ENCODE data around the gene OR51A4. TPM values are rescaled to one million over a fixed set of nuclear protein-coding genes. Genes with fewer than 3 reads are reported as not detected.
"Not testable (repeated sequence)": the region's sequence is repeated elsewhere in the genome, so short reads cannot be mapped to it uniquely, and the experiment has no call there.

Gene OR51A4
- total and polyA plus RNA-seq, 4 donors: not detected

GRCh38 chr11:4962816-4963215 is 15.4 kb upstream of the OR51A4 start:
- no peak for ATAC-seq (ENCODE audit: insufficient read depth, low FRiP score)

DNA sequence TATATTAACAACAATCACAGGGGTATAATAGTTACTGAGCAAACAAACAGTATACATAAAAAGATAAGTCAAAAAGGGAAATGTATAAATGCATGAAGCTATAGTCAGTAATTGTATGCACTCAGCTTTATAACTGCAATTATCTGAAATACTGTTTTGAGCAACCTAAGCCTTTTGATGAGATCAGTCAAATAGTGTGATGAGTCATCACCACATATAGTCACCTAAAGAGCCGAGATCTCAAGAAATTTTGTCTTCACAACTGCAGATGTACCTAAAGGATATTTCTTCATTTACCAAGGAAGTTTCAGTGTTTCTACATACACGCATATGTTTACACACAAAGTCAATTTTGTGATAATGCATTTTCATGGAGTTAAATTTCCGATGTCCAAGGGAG is 13.5 kb upstream of the OR51A4 start:
- Histone ChIP-seq H3K27ac (ENCODE audit: low read depth in 1 of 2, low read length in 1 of 2) (no peak overlapping the region), H3K9ac (ENCODE audit: insufficient read depth in 1 of 2, low read length in 2 of 2) (no peak overlapping the region), H3K27me3 (ENCODE audit: control insufficient read depth in 3 of 3, insufficient read depth in 3 of 3, low read length in 2 of 3) (no peaks in the 10 kb centered on the region), H3K4me1 (ENCODE audit: control insufficient read depth in 5 of 5, insufficient read depth in 5 of 5, low read length in 5 of 5) (no peaks in the 10 kb centered on the region), H3K9me3 (ENCODE audit: control insufficient read depth in 4 of 4, insufficient read depth in 3 of 4, low read length in 3 of 4) (no peaks in the 10 kb centered on the region), H3K36me3 (ENCODE audit: control insufficient read depth in 4 of 4, insufficient read depth in 4 of 4, low read length in 4 of 4) (no peaks in the 10 kb centered on the region), H3K4me3 (no peak overlapping the region)
- ATAC-seq (ENCODE audit: insufficient read depth, low FRiP score) (no peak), DNase-seq (no peak)
- 77 to 83% methylated on average over 3 of the region's 3 CpGs for WGBS, 2 donors
- no peak for TF ChIP-seq CTCF (IDR thresholded peaks at IDR 0.05; ENCODE audit: control extremely low read depth, extremely low read depth)

More at GRCh38 chr11:4962816-4963215, 15.4 kb upstream of the OR51A4 start:
- Histone ChIP-seq H3K36me3 (ENCODE audit: control insufficient read depth in 4 of 4, insufficient read depth in 4 of 4, low read length in 4 of 4) (no peaks in the 10 kb centered on the region), H3K4me3 (no peak overlapping the region), H3K9me3 (ENCODE audit: control insufficient read depth in 4 of 4, insufficient read depth in 3 of 4, low read length in 3 of 4) (no peaks in the 10 kb centered on the region), H3K27me3 (ENCODE audit: control insufficient read depth in 3 of 3, insufficient read depth in 3 of 3, low read length in 2 of 3) (no peaks in the 10 kb centered on the region), H3K27ac (ENCODE audit: low read depth in 1 of 2, low read length in 1 of 2) (no peak overlapping the region), H3K9ac (ENCODE audit: insufficient read depth in 1 of 2, low read length in 2 of 2) (no peak overlapping the region), H3K4me1 (ENCODE audit: control insufficient read depth in 5 of 5, insufficient read depth in 5 of 5, low read length in 5 of 5) (no peaks in the 10 kb centered on the region)
- WGBS, 2 donors: 58 to 82% methylated on average over 1 of the region's 1 CpG
- TF ChIP-seq CTCF (IDR thresholded peaks at IDR 0.05; ENCODE audit: control extremely low read depth, extremely low read depth): no peak
- no peak for DNase-seq

DNA sequence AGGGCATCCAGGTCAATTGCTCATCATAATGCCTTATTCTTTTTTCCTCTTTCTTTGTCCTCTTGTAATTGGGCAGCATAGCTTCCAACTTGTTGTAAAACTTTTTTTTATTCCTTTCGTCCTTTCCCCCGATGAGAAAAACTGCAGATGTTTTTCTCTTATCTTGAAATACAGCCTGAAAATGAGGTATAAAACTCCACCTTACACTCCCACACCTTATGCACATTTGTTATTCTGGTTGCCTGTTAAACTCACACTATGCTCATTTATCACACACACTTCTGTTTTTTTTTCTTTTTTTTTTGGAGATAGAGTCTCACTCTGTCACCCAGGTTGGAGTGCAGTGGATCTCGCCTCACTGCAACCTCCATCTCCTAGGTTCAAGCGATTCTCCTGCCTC is 10.0 kb upstream of the OR51A4 start:
- no peak overlapping the region for H3K4me3 ChIP-seq
- ATAC-seq (ENCODE audit: insufficient read depth, low FRiP score) (no peak), DNase-seq (no peak)
- no peaks in the 10 kb centered on the region for H3K27me3 ChIP-seq (ENCODE audit: control insufficient read depth in 3 of 3, insufficient read depth in 3 of 3, low read length in 2 of 3)
- no peak for TF ChIP-seq CTCF (IDR thresholded peaks at IDR 0.05; ENCODE audit: control extremely low read depth, extremely low read depth)
- WGBS, 2 donors: 86 to 98% methylated on average over 4 of the region's 4 CpGs
- no peak overlapping the region for H3K9ac ChIP-seq (ENCODE audit: insufficient read depth in 1 of 2, low read length in 2 of 2)
- no peaks in the 10 kb centered on the region for H3K4me1 ChIP-seq (ENCODE audit: control insufficient read depth in 5 of 5, insufficient read depth in 5 of 5, low read length in 5 of 5)
- no peaks in the 10 kb centered on the region for H3K9me3 ChIP-seq (ENCODE audit: control insufficient read depth in 4 of 4, insufficient read depth in 3 of 4, low read length in 3 of 4)
- no peaks in the 10 kb centered on the region for H3K36me3 ChIP-seq (ENCODE audit: control insufficient read depth in 4 of 4, insufficient read depth in 4 of 4, low read length in 4 of 4)
- no peak overlapping the region for H3K27ac ChIP-seq (ENCODE audit: low read depth in 1 of 2, low read length in 1 of 2)

DNA sequence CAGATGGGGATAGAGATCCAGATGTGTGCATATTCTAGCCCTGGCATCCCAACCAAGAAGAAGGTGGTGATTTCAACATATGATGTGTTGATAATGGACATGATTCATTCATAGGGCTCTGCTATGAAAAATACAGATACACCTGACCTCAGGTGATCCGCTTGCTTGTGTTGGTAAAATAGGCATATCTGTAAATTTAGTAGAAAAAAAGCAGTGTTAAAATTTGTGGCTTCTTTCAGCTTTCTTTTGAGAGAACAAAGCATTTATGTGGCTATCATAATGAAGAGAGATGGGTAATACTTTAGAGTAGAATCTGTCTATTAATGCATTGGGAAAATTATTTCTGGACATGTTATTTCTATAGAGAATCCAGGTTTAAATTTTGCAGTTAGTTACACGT is 8.2 kb upstream of the OR51A4 start, which contains the start of gene OR51A2:
TSS of gene OR51A2 (minus strand) at position 101 of the 400 bp plus-strand sequence. CDS start at position 101, 0 bp downstream.
- 72 to 81% methylated on average over 2 of the region's 2 CpGs for WGBS, 2 donors
- not testable (repeated sequence) for H3K4me1 ChIP-seq (ENCODE audit: control insufficient read depth in 5 of 5, insufficient read depth in 5 of 5, low read length in 5 of 5); H3K27ac ChIP-seq (ENCODE audit: low read depth in 1 of 2, low read length in 1 of 2); DNase-seq; H3K9ac ChIP-seq (ENCODE audit: insufficient read depth in 1 of 2, low read length in 2 of 2); H3K9me3 ChIP-seq (ENCODE audit: control insufficient read depth in 4 of 4, insufficient read depth in 3 of 4, low read length in 3 of 4); H3K27me3 ChIP-seq (ENCODE audit: control insufficient read depth in 3 of 3, insufficient read depth in 3 of 3, low read length in 2 of 3); H3K4me3 ChIP-seq; ATAC-seq (ENCODE audit: insufficient read depth, low FRiP score); H3K36me3 ChIP-seq (ENCODE audit: control insufficient read depth in 4 of 4, insufficient read depth in 4 of 4, low read length in 4 of 4)

Data from lung (tissue), 12 donors.